GM23338 (cell line): ENCODE data around the gene FOXN1. TPM values are rescaled to one million over a fixed set of nuclear protein-coding genes. Genes with fewer than 3 reads are reported as not detected.

Experiments
- ATAC-seq: fragments of 200-7000 bp; cut with Tn5 transposase; 3 replicates; pipeline ENCODE4 v1.9.1; 2020
- DNase-seq: peaks from one replicate; pipeline ENCODE4 v3.0.0-alpha.2; 2015; ENCODE audit warnings: low spot score
- H2AFZ ChIP-seq: fragments of 200-600 bp; sonication (generic); 2 replicates; pipeline ENCODE4 v1.8.0; 2016; ENCODE audit warnings: antibody characterized with exemption, mild to moderate bottlenecking, moderate library complexity
- H3F3A ChIP-seq: fragments of 200-600 bp; sonication (generic); replicated peaks from 2 replicates; pipeline ENCODE4 v1.8.0; 2017; ENCODE audit warnings: antibody characterized with exemption, mixed run types, low read depth
- H3K27ac ChIP-seq: fragments of 200-600 bp; sonication (generic); 2 replicates; pipeline ENCODE4 v1.6.1; 2016; ENCODE audit warnings: low read depth
- H3K27me3 ChIP-seq: fragments of 200-600 bp; sonication (generic); 2 replicates; pipeline ENCODE4 v1.8.0; 2016; ENCODE audit warnings: mild to moderate bottlenecking, mixed run types, moderate library complexity; ENCODE audit not compliant: insufficient read depth
- H3K36me3 ChIP-seq: fragments of 200-600 bp; sonication (generic); 2 replicates; pipeline ENCODE4 v1.8.0; 2016; ENCODE audit warnings: mild to moderate bottlenecking; ENCODE audit not compliant: insufficient read depth
- H3K4me1 ChIP-seq: fragments of 200-600 bp; sonication (generic); 2 replicates; pipeline ENCODE4 v1.8.0; 2016; ENCODE audit warnings: mild to moderate bottlenecking, moderate library complexity; ENCODE audit not compliant: insufficient read depth
- H3K4me2 ChIP-seq: fragments of 200-600 bp; sonication (generic); 2 replicates; pipeline ENCODE4 v1.7.1; 2017; ENCODE audit warnings: mixed run types
- H3K4me3 ChIP-seq: fragments of 200-600 bp; sonication (generic); 2 replicates; pipeline ENCODE4 v1.6.1; 2016; ENCODE audit warnings: mixed run types
- H3K79me2 ChIP-seq: fragments of 200-600 bp; sonication (generic); replicated peaks from 2 replicates; pipeline ENCODE4 v1.8.0; 2017; ENCODE audit warnings: mild to moderate bottlenecking; ENCODE audit not compliant: insufficient read depth
- H3K9me2 ChIP-seq: fragments of 200-600 bp; sonication (generic); 2 replicates; pipeline ENCODE4 v1.8.0; 2017; ENCODE audit not compliant: insufficient read depth
- H4K20me1 ChIP-seq: fragments of 200-600 bp; sonication (generic); replicated peaks from 2 replicates; pipeline ENCODE4 v1.8.0; 2017; ENCODE audit warnings: mild to moderate bottlenecking; ENCODE audit not compliant: insufficient read depth
- H3K27ac Mint-ChIP-seq: 2 replicates; pipeline ENCODE4 v1.8.0; 2020; ENCODE audit warnings: inconsistent platforms, mild to moderate bottlenecking, moderate library complexity, mixed read lengths
- H3K27me3 Mint-ChIP-seq: 3 replicates; pipeline ENCODE4 v1.8.0; 2022; ENCODE audit warnings: low read depth, mild to moderate bottlenecking, moderate library complexity, mixed read lengths, inconsistent platforms; ENCODE audit not compliant: insufficient read depth, poor library complexity
- H3K36me3 Mint-ChIP-seq: 3 replicates; pipeline ENCODE4 v1.8.0; 2021; ENCODE audit warnings: low read depth, mild to moderate bottlenecking, inconsistent platforms, moderate library complexity, mixed read lengths
- H3K4me1 Mint-ChIP-seq: 3 replicates; pipeline ENCODE4 v1.8.0; 2020; ENCODE audit warnings: mild to moderate bottlenecking, inconsistent platforms, mixed read lengths
- H3K4me3 Mint-ChIP-seq: 3 replicates; pipeline ENCODE4 v1.8.0; 2021; ENCODE audit warnings: moderate library complexity, mild to moderate bottlenecking, inconsistent platforms, mixed read lengths
- H3K9me3 Mint-ChIP-seq: 3 replicates; pipeline ENCODE4 v1.8.0; 2020; ENCODE audit warnings: moderate library complexity, mild to moderate bottlenecking, inconsistent platforms, mixed read lengths
- EZH2 ChIP-seq: fragments of 200-600 bp; sonication (generic); IDR thresholded peaks from one replicate; pipeline ENCODE4 v1.8.0; 2017; ENCODE audit warnings: antibody characterized with exemption, mild to moderate bottlenecking, low read depth; ENCODE audit not compliant: unreplicated experiment
- EZH2phosphoT487 ChIP-seq: fragments of 200-600 bp; sonication (generic); IDR thresholded peaks from one replicate; pipeline ENCODE4 v1.8.1; 2018; ENCODE audit warnings: antibody characterized with exemption; ENCODE audit not compliant: unreplicated experiment
- POLR2AphosphoS5 ChIP-seq: IDR thresholded peaks from 2 replicates; pipeline ENCODE4 v1.6.1; 2016; ENCODE audit warnings: antibody characterized with exemption, low read depth
- REST ChIP-seq: IDR thresholded peaks from one replicate; pipeline ENCODE4 v1.6.1; 2018; ENCODE audit warnings: antibody characterized with exemption; ENCODE audit not compliant: unreplicated experiment
- STAT1 ChIP-seq: IDR thresholded peaks from one replicate; pipeline ENCODE4 v1.6.1; 2016; ENCODE audit warnings: antibody characterized with exemption; ENCODE audit not compliant: unreplicated experiment
- ZNF114 ChIP-seq: fragments of 250-450 bp; sonication (Bioruptor Pico); IDR thresholded peaks from 2 replicates; pipeline ENCODE4 v1.5.0; 2020; ENCODE audit warnings: mild to moderate bottlenecking, moderate library complexity
- ZNF331 ChIP-seq: fragments of 250-450 bp; sonication (Bioruptor Pico); IDR thresholded peaks from 2 replicates; pipeline ENCODE4 v1.5.0; 2020; ENCODE audit warnings: low read depth, mild to moderate bottlenecking, moderate library complexity
- ZNF462 ChIP-seq: fragments of 250-450 bp; sonication (Bioruptor Pico); IDR thresholded peaks from 2 replicates; pipeline ENCODE4 v1.5.0; 2020; ENCODE audit warnings: mild to moderate bottlenecking, moderate library complexity
- polyA plus RNA-seq: library from polyadenylated mRNA; unstranded; fragments of >200 nt; fragmentation: Nextera tagmentation; extraction: Ambion mirVana; gene quantifications from 2 replicates; pipeline ENCODE4 v1.2.1, GENCODE V29; 2016
- total RNA-seq: library from RNA; depleted of rRNA; stranded (reverse); fragments of >200 nt; shearing (Covaris generic); gene quantifications from 2 replicates; pipeline ENCODE4 v1.2.3, GENCODE V29; 2014
- TF ChIP-seq, protein P1 (sequence below), 2 experiments: fragments of 200-600 bp in 1 of 2; sonication (generic) in 1 of 2; conservative IDR thresholded peaks; 2 replicates each; pipeline versions ENCODE4 v1.5.1 to v1.6.1; 2016 to 2017; ENCODE audit warnings: antibody characterized with exemption in 2 of 2, low read depth in 2 of 2, mild to moderate bottlenecking in 2 of 2, moderate library complexity in 1 of 2
- TF ChIP-seq, protein P2 (sequence below): IDR thresholded peaks from 2 replicates; pipeline ENCODE4 v1.6.1; 2016; ENCODE audit warnings: antibody characterized with exemption

Gene FOXN1
- total and polyA plus RNA-seq, 2 experiments from 2014 or later, result not detected

DNA sequence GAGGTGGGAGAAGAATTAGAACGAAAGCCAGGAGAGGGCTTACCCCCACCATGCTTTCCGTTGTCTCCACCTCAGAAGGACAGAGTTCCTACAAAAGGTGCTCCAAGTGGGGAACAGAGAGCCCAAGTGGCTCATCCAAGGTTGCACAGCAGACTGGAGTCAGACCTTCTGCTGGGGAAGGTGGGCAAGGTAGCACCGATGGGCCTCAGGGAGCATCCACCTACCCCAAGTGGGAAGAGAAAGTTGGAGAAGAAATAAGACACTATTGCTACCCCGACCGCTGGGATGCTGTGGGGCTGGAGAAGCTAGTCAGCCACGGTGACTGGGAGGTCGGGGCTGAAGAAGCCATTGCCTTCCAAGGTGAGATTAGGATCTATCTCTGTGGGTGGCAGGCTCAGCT lies 24.8 kb downstream of the FOXN1 start (continued):
- no peak for TF ChIP-seq REST

- Histone ChIP-seq H3K4me1 (no peaks in the 10 kb centered on the region; the same call in 1 of the 2 replicates), H3F3A (no peaks in the 10 kb centered on the region), H3K27me3 (no peaks in the 10 kb centered on the region), H3K9me2 (no peaks in the 10 kb centered on the region), H3K27ac (no peak overlapping the region), H3K36me3 (no peaks in the 10 kb centered on the region), H4K20me1 (no peaks in the 10 kb centered on the region), H3K79me2 (no peaks in the 10 kb centered on the region), H3K4me3 (no peak overlapping the region), H2AFZ (no peak overlapping the region), H3K4me2 (no peak overlapping the region)
- Mint-ChIP-seq H3K36me3 (no peaks in the 10 kb centered on the region), H3K27ac (no peak overlapping the region), H3K4me3 (no peak overlapping the region), H3K9me3 (no peaks in the 10 kb centered on the region; the same call in 2 of the 3 replicates), H3K27me3 (peaks cover 10% of the 10 kb centered on the region), H3K4me1 (0 out of 3 replicates have a peak, but pooled peaks cover 3% of the 10 kb centered on the region)
- DNase-seq (no peak), ATAC-seq (no peak)
- TF ChIP-seq EZH2phosphoT487 (no peak), ZNF331 (no peak), STAT1 (no peak), POLR2AphosphoS5 (no peak), EZH2 (no peak), ZNF114 (CRISPR knock-in tag) (no peak), ZNF462 (CRISPR knock-in tag) (no peak)
- TF ChIP-seq, protein P1, sequence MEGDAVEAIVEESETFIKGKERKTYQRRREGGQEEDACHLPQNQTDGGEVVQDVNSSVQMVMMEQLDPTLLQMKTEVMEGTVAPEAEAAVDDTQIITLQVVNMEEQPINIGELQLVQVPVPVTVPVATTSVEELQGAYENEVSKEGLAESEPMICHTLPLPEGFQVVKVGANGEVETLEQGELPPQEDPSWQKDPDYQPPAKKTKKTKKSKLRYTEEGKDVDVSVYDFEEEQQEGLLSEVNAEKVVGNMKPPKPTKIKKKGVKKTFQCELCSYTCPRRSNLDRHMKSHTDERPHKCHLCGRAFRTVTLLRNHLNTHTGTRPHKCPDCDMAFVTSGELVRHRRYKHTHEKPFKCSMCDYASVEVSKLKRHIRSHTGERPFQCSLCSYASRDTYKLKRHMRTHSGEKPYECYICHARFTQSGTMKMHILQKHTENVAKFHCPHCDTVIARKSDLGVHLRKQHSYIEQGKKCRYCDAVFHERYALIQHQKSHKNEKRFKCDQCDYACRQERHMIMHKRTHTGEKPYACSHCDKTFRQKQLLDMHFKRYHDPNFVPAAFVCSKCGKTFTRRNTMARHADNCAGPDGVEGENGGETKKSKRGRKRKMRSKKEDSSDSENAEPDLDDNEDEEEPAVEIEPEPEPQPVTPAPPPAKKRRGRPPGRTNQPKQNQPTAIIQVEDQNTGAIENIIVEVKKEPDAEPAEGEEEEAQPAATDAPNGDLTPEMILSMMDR (conservative IDR thresholded peaks at IDR 0.05; ENCODE audit: low read depth in 2 of 2), result no peak
- TF ChIP-seq, protein P2, sequence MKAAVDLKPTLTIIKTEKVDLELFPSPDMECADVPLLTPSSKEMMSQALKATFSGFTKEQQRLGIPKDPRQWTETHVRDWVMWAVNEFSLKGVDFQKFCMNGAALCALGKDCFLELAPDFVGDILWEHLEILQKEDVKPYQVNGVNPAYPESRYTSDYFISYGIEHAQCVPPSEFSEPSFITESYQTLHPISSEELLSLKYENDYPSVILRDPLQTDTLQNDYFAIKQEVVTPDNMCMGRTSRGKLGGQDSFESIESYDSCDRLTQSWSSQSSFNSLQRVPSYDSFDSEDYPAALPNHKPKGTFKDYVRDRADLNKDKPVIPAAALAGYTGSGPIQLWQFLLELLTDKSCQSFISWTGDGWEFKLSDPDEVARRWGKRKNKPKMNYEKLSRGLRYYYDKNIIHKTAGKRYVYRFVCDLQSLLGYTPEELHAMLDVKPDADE, result no peak
These were observed 26.2 kb downstream of the FOXN1 start for GRCh38 chr17:28532050-28532960.
